ENCODE measurements around the gene TEX35. TPM values are rescaled to one million over a fixed set of nuclear protein-coding genes. Genes with fewer than 3 reads are reported as not detected.

The TEX35 gene
- total and polyA plus RNA-seq, 10 of the 15 experiments (the other 5 are each of a cell fraction or from before 2014, with no cell fraction given), result not detected

DNA sequence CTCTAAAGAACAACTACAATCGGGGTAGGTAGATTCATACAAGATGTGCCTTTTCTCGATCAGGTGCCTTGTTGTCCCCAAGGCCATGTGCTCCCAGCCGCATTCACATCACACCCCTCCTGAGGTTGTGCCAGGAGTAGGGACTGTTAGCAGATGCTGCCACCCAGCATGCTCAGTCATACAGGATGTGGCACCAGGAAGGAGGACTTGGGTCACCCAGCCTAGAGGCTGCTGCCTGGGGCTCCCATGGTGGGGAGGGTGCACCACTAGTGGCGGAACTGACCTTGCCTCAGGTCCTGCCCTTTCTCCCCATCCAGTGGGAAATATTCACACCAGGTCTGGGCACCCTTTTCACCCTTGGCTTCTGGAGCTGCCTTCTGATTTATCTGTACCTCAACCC lies 8.3 kb downstream of the TEX35 start:
- ChIA-PET RAD21 (ENCODE audit: unreplicated experiment) (no interaction called here), SMC1A (ENCODE audit: uncharacterized antibody, unreplicated experiment) (no interaction called here), CTCF (no interaction called here), POLR2A (no interaction called here)
- in situ Hi-C loops (cut with MboI) (no loop called here), intact Hi-C loops (cut with micrococcal nuclease; ENCODE audit: unreplicated experiment) (no loop called here)
- DNase-seq (ENCODE audit: low read depth, low spot score), result no peak
- TF ChIP-seq NFYA (IDR thresholded peaks at IDR 0.05; ENCODE audit: borderline replicate concordance, low read depth, low read length) (no peak), IKZF2 (IDR thresholded peaks at IDR 0.05) (no peak), CEBPB (IDR thresholded peaks at IDR 0.05; ENCODE audit: borderline replicate concordance in 1 of 2, low read depth in 2 of 2, low read length in 2 of 2) (no peak), MEF2B (IDR thresholded peaks at IDR 0.05; ENCODE audit: partially characterized antibody, poor library complexity, severe bottlenecking) (no peak), HCFC1 (IDR thresholded peaks at IDR 0.05; ENCODE audit: low read length) (no peak), NR2C2 (IDR thresholded peaks at IDR 0.05; ENCODE audit: borderline replicate concordance, control insufficient read depth, insufficient read length, low read depth) (no peak), NFXL1 (IDR thresholded peaks at IDR 0.05; ENCODE audit: borderline replicate concordance) (no peak), POLR2AphosphoS5 (IDR thresholded peaks at IDR 0.05; ENCODE audit: low read length) (no peak), SREBF1 (IDR thresholded peaks at IDR 0.05; ENCODE audit: low read length) (no peak)
- TF ChIP-seq, protein P1, sequence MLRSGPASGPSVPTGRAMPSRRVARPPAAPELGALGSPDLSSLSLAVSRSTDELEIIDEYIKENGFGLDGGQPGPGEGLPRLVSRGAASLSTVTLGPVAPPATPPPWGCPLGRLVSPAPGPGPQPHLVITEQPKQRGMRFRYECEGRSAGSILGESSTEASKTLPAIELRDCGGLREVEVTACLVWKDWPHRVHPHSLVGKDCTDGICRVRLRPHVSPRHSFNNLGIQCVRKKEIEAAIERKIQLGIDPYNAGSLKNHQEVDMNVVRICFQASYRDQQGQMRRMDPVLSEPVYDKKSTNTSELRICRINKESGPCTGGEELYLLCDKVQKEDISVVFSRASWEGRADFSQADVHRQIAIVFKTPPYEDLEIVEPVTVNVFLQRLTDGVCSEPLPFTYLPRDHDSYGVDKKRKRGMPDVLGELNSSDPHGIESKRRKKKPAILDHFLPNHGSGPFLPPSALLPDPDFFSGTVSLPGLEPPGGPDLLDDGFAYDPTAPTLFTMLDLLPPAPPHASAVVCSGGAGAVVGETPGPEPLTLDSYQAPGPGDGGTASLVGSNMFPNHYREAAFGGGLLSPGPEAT (IDR thresholded peaks at IDR 0.05; ENCODE audit: low read depth), result no peak
- TF ChIP-seq, protein P2, sequence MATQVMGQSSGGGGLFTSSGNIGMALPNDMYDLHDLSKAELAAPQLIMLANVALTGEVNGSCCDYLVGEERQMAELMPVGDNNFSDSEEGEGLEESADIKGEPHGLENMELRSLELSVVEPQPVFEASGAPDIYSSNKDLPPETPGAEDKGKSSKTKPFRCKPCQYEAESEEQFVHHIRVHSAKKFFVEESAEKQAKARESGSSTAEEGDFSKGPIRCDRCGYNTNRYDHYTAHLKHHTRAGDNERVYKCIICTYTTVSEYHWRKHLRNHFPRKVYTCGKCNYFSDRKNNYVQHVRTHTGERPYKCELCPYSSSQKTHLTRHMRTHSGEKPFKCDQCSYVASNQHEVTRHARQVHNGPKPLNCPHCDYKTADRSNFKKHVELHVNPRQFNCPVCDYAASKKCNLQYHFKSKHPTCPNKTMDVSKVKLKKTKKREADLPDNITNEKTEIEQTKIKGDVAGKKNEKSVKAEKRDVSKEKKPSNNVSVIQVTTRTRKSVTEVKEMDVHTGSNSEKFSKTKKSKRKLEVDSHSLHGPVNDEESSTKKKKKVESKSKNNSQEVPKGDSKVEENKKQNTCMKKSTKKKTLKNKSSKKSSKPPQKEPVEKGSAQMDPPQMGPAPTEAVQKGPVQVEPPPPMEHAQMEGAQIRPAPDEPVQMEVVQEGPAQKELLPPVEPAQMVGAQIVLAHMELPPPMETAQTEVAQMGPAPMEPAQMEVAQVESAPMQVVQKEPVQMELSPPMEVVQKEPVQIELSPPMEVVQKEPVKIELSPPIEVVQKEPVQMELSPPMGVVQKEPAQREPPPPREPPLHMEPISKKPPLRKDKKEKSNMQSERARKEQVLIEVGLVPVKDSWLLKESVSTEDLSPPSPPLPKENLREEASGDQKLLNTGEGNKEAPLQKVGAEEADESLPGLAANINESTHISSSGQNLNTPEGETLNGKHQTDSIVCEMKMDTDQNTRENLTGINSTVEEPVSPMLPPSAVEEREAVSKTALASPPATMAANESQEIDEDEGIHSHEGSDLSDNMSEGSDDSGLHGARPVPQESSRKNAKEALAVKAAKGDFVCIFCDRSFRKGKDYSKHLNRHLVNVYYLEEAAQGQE (IDR thresholded peaks at IDR 0.05; ENCODE audit: low read depth, low read length), result no peak
- TF ChIP-seq, protein P3, sequence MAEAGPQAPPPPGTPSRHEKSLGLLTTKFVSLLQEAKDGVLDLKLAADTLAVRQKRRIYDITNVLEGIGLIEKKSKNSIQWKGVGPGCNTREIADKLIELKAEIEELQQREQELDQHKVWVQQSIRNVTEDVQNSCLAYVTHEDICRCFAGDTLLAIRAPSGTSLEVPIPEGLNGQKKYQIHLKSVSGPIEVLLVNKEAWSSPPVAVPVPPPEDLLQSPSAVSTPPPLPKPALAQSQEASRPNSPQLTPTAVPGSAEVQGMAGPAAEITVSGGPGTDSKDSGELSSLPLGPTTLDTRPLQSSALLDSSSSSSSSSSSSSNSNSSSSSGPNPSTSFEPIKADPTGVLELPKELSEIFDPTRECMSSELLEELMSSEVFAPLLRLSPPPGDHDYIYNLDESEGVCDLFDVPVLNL (IDR thresholded peaks at IDR 0.05; ENCODE audit: low read depth, low read length), result no peak
- no peak overlapping the region for H2AFZ ChIP-seq (ENCODE audit: control insufficient read depth, low read depth, low read length)
- no peak overlapping the region for H3K4me2 ChIP-seq (ENCODE audit: control insufficient read depth, insufficient read depth)
- 43% methylated on average over 4 of the region's 4 CpGs for WGBS (ENCODE audit: insufficient coverage, insufficient replicate concordance, low lambda C conversion rate, missing lambda C conversion rate)
- no peak overlapping the region for H3K27ac ChIP-seq (ENCODE audit: control insufficient read depth, insufficient read depth)
- no peaks in the 10 kb centered on the region for H3K9me3 ChIP-seq (replicated peaks; ENCODE audit: control insufficient read depth, insufficient read depth, low read length)
- H3K27me3 ChIP-seq (replicated peaks in 1 of 2; ENCODE audit: control insufficient read depth in 2 of 2, insufficient read depth in 2 of 2, low read length in 1 of 2), result peaks cover 0 to 2% of the 10 kb centered on the region in 2 experiments; a peak in 1 of 4 replicates
- H3K36me3 ChIP-seq (ENCODE audit: control insufficient read depth in 2 of 2, insufficient read depth in 2 of 2, low read length in 1 of 2), result no peaks in the 10 kb centered on the region
- no peak for FAIRE-seq
- no peak overlapping the region for H3K9ac ChIP-seq (ENCODE audit: control insufficient read depth, insufficient read depth, low read length)
- H3K79me2 ChIP-seq (ENCODE audit: control insufficient read depth, insufficient read depth, low read length), result no peaks in the 10 kb centered on the region
- no peaks in the 10 kb centered on the region for H4K20me1 ChIP-seq (ENCODE audit: control insufficient read depth, insufficient read depth)
- H3K4me3 ChIP-seq, result no peak overlapping the region
- no peak for ATAC-seq
- BruUV-seq (replicated peaks), result no TSS peak
- H3K4me1 ChIP-seq (ENCODE audit: control insufficient read depth, insufficient read depth, low read length), result no peaks in the 10 kb centered on the region

All from GM12878 (cell line).